NK-92 (cell line): ENCODE data around the gene ZFAND2B.

ENCODE experiments used
- DNase-seq: peaks from one replicate; lab custom pipeline; 2025; ENCODE audit not compliant: unreplicated experiment; lab: John Stamatoyannopoulos, UW

The ZFAND2B gene, protein sequence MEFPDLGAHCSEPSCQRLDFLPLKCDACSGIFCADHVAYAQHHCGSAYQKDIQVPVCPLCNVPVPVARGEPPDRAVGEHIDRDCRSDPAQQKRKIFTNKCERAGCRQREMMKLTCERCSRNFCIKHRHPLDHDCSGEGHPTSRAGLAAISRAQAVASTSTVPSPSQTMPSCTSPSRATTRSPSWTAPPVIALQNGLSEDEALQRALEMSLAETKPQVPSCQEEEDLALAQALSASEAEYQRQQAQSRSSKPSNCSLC

DNA sequence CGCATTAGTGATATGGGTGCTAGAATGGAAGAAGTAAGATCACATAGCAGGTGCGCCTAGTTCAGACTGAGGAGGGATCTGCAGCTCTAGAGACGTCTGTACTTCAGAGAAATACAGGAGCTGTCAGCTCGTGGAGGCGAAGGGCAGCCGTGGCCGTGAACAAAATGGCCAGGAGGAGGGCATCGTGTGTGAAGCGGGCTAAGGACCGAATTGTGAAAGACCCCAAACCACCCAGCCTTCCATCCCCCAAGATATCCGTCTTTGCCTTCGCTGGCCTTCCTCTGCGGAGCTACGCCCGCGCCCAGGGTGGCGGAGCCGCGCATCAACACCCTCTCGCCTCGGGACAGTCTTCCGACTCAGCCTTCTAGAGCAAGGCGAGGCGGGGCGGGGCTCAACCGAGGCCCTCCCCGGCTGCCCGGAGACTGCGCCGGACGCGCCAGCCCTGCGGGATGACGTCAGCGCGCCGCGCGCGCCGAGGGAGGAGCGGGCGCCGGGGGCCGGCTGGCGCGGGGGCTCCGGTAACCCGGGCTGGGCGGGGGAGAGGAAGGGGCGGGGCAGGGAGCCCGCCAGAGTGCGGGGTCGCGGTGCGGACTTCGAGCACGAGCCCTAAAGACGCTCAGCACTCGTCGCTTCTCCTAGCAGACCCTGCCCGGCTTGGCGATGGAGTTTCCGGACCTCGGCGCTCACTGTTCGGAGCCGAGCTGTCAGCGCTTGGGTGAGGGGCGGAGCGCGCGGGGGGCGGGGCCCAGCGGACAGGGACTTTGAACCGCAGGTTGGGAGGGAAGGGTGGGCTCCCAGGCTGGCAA is at the start of gene ZFAND2B:
Gene ZFAND2B, plus strand, starts transcription at position 455 of the 806 bp plus-strand sequence. Its CDS starts 206 bp downstream, at position 661.
- peak; percentile 67 for DNase-seq

DNA sequence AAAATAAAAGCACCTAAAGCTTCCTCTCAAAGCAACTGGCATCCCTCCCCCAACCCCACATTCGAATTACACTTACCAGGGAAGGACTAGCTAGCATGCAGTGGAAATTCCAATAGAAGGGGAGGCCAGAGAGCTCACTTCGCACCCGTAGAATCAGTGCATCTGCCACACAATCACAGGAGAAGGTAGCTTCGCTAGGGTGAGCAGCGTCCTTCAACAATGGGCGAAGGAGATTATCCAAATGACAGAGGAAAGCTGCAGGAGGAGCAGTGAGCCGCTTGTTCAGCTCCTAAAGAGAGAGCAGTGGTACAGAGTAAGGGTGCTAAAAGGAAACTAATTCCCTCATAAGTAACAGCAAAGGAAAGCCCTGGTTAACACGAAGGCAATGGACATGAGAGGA is 49.2 kb upstream of the ZFAND2B start:
- no peak for DNase-seq

DNA sequence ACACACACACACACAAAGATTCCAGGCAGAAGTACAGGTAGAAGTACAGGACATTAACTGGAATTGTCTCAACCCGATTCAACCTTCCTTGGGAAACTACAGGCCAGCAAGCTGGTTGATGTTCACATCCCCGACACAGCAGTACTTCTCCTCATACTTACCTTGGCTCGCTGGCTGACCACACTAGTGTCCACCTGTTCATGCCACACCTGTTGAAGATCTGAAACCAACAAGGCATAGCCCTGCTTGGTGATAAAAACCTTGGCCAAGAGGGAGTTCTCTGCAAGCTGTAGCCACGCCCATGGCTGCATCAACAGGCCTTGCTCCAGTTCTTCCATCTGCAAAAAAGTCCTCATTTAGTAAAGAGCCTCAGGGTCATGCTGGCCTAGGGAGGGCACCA is 48.6 kb upstream of the ZFAND2B start:
- no peak for DNase-seq

DNA sequence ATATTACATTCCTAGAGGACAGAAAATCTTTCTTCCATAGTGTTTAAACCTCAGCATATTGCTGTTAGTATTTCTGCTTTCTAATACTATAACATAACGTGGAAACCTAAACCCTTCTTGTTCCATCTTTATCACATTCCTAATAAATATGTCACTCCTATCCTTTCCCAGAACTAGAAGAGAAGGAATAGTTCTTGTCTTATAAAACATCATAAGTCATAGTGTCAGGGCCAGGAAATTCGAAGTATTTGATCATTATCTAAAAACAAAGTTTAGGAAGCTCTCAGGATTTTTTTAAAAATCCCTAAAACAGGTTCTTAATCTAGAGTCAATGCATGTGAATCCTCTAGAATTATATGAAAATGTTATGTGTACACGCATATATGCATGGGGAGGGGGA is 48.0 kb upstream of the ZFAND2B start:
- DNase-seq = no peak

DNA sequence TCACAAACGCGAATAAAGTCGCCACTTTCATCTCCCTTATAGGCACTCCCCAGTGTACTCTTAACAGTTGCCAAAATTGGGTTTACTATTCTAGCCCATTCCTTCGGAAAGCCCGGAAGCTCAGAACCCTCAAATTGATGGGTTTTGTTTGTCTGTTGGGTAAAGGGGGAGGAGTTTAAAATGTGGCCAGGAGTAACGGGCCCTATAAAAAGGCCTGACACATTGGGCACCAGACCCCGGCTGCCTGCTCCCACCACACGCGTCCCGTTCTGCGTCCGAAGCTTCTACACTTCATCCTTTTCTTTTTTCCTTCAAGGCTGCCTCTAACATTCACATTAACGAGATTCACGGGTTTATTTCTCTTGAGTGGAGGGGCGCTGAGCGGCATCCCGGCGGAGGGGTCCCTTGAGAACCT is 46.8 kb upstream of the ZFAND2B start:
- DNase-seq = no peak

DNA sequence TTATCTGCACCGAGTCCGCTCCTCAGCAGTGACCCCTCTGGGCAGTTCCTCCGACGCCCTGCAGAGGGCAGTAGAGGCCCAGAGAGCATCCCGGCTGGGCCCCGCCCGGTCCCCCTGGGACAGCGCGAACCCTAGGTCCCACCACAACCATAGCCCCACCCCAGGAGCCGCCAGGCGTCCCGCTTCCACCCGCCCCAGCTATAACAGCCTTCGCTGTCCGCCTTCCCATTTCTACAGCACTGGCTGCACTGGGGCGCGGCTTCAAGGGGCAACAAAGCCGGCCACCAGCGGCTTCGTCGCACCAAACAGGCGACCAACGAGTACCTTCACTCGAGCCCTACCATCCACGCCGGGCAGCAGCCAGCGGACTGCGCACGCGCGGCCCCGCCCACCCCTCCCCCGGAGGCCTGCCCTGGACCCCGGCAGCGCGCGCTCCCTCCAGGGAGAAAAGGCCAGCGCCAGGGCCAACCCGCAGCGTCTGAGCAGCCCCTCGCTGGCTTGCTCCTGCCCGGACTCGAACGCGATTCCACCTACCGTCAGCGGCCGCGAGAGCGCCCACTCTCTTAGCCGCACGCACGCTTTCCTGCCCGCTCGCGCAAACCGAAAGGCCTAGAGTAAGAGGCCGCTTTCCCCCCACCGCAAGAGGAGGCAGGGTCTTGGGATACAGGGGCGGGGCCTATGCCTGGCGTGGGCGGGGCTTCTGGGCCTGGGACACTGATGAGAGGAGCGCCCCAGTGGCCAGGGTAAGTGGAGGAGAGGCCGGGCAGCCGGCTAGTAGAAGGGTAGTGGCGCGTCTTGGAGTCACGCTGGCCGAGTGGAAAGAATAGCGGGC is 46.2 kb upstream of the ZFAND2B start, which contains the start of gene NHEJ1:
Gene NHEJ1, minus strand, starts transcription at position 630 of the 832 bp plus-strand sequence. CDS start 2,453 bp downstream, outside the sequence.
- peak; percentile 36 for DNase-seq

DNA sequence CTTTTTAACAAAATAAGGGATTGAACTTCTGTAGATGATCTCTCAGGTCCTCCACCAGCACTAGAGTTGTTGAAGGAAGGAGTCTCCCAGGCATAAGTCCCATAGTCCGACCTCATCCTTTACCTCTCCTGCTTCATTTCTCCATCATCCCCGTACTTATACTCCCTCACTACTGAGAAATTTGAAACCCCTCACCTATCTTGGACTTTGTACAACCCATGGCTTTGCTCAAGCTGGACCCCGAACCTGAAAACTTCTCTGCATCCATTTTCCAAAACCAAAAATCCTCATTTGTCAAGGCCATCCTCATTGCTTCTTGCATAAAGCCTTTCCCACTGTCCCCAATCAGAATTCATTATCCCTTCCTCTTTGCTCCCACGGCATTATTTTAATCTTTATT is 45.5 kb upstream of the ZFAND2B start:
- no peak for DNase-seq

DNA sequence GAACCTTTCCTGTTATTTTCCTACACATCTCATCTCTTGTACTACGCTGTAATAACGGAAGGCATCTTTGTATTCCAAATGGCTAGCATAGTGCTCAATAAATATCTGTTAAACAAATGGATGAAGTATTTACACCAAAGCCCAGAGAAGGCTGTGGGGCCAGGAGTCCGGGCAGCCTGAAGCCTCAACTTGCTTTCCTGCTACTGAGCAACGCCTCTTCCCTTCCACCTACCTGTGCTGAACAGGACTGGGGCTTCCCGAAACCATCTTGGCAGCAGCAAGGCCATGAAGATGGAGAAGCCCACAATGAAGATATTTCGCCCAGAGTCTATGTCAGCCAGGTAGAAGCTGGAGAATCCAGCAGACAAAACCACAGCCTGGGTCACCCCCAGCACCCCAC is 43.4 kb upstream of the ZFAND2B start:
- DNase-seq = no peak

DNA sequence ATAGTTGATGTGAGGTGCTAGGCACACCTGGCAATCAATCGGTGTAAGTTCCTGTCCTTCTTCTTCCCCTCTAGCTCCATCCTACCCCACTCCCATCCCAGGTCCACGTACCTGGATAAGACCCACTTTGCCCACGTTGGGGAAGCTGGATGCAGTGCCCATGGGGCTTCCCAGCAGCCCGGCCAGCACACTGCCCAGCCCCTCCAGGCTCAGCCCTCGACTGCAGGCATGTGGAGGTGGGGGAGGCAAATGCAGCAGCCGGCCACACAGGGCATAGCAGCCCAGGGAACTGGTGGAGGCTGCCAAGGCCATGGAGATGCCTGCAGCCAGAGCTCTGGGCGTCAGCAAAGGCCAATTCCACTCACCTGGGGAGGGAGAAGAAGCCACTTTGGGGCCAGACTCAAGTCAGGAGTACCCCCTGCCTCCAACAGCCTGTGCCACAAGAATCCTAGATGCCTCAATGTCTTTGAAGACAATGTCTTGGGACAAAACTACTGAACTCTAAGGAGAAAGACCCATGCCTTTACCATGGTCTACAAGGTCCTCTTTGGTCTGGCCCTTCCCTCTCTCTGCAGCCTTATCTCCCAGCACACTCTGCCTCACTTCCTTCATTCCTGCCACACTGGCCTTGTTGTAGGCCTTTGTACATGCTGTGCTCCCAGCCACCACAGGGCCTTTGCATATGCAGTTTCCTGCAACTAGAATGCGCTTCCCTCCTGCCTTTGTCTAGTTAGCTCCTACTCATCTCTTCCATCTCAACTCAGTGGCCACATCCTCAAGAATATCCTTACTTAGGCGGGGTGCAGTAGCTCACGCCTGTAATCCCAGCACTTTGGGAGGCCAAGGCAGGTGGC is 41.3 kb upstream of the ZFAND2B start:
- DNase-seq = no peak

DNA sequence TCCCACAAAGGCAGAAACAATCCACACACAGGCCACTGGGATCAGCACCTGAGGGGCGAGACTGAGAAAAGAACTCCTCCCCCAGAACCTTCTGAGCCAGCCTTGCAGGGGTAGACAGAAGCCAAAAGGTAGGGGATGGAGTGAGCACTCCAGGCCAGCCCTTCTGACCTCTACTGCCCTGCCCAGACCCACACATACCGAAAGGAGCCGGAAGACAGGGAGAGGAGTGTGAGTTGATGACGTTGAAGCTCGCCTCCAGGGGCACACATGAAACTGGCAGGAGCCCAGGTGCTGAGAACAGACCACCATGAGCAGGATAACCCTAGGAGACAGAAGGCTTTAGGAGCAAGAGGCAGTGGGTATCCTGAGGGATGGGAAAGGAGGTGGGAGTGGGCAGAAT is 38.6 kb upstream of the ZFAND2B start:
- no peak for DNase-seq

DNA sequence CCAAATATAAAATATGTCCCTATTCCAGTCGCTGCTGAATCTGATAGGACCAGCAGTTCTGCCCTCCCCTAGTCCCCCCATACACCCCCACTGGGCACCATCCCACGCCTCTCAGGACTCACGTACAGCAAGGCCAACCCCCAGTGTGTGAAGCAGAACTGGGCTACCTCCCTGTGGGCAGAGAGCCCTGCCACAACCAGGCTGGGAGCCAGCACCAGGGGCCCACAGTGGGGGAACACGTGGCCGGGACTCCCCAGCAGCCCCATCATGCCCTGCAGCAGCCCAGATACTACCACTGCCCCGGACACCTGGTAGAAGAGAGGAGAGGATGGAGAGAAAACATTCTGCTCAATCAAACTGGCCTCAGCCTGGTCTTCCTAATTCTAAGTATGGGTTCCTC is 38.1 kb upstream of the ZFAND2B start:
- no peak for DNase-seq

DNA sequence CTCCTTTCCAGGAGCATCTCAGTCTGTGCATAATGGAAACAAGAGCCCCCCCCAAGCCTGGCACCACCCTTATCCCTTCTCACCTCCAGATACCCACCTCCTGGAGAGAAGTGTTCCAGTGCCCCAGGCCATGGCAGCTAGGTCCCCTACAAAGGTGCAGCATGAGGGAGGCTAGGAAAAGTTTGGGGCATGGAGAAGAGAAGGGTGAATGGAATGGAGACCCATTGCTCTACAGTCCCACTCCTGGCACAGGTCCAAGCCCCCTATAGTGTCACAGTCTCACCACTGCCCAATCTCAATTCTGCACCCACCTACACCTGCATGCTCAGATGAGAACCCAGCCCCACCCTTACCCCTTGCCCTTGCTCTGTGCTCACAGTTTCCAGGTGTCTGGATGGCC is 37.6 kb upstream of the ZFAND2B start:
- DNase-seq = no peak

DNA sequence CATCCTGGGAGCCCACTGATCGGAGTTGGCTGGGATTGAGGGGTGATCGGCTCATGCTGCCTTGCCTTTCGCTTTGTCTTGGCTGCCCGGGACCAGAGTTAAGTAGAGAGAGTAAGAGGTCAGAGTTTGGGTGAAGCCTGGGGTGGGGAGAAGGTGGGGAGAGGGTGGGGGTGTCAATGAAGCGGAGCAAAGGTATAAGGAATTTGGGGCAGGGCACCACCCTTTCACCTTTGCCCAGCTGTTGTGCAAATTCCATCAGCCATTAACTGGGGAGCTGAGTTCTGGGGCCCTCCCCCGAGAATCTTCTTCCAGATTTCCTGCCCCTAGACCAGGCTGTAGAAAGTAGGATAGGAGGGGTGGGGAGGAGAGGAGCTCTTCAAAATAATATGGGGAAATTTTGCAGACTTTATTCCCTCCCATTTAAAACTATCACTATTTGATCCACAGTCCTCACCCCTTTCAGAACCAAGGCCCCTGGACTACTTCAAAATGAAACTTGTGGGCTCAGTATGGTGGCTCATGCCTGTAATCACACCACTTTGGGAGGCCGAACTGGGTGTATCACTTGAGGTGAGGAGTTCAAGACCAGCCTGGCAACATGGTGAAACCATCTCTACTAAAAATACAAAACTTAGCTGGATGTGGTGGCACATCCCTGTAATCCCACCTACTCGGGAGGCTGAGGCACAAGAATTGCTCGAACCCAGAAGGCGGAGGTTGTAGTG is 36.5 kb upstream of the ZFAND2B start, which contains the start of gene SLC23A3:
Gene SLC23A3, minus strand, starts transcription at position 100 of the 725 bp plus-strand sequence. Its CDS starts 45 bp downstream, at position 55.
- no peak for DNase-seq

DNA sequence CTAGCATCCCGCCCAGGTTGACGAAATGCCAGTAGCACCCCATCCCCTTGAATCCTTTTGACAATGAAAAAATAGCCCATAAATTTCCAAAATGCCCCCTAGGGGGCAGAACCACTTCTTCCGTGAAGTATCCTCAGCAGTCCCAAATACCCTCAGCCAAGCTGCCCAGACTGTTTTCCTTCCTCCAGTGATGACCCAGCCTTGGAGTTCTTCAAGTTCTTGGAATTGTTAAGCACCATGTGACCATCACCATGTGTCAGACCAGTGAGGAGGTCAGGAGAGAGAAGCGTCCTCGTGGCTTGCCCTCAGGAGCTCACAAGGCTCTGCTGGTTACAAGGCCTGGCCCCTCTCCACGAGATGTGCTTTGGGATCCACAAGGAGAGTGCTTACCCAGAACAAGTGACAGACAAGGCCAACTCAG is 35.3 kb upstream of the ZFAND2B start:
- no peak for DNase-seq

DNA sequence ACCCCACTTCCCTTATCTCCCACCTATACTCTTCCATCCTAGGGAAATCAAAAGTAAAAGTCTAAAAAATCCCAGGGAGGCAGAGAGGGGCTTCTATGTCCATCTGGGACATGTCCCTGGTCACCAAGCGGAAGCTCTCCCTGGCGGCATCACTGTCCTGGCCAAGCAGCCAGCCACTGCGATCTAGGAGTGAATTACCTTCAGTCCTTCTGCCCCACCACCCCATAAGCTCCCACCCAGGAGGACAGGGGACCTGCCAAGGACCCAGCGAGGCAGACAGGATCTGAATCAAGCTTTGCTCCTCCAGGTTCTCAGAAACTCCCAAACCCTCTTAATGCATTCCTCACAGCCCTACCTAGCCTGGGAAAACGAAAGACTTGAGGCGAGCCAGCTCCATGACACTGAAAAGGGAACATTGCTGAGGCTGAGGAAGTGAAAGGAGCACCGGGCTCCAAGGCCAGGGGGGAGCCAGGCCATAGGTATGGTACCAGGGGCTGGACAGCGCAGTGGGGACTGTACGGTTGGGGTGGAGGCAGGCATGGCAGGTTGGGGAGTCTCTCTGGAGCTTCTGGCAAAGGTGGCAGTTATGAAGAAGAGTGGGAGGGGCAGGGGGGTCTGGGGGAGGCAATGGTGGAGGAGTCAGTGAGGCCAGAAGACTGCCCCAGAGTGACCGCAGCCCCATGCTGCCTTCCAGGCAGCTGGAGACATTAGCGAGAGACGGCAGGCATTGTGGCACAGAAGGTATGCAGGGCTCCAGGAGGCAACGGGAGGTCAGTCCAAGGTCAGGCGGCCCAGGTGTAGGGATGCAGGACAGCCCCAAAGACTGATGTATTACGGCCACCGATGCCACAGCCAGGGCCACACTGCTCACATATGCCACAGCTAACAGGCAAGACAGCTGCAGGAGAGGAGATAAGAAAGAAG is 34.1 kb upstream of the ZFAND2B start:
- DNase-seq = no peak

DNA sequence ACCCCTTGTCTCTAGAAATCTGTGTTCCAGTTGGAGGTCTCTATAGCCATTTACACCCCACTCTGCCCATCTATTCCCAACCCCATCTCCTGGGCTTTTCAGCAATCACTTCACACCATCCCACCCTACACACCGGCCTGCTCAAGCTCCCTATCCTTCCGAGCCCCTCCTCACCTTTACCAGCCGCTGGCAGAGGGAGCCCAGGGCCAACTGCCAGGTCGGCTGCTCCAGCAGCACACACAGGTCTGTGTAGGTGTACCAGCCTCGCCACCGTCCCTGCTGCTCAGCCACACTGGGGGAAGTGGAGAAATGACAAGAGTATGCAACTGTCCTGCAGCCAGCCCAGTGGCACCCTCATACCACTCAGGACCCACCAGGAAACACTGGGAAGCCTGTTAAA is 33.4 kb upstream of the ZFAND2B start:
- no peak for DNase-seq

DNA sequence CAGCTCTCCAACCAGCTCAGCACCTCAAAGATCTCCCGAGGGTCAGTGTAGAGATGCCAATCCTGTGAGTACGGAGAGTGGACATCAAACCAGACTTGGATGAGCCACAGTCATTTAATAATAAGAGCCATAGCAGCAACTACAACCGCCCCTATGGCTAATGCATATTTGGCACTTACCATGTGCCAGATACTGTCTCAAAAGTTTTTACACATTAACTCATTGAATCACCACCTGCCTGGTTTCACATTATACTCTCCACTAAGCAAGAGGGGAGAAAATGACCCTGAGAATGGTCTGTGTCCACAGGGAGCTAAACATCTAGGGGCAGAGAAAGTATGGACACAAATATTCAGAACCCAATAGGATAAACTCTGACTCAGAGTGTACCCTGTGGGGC is 32.4 kb upstream of the ZFAND2B start:
- DNase-seq = no peak

DNA sequence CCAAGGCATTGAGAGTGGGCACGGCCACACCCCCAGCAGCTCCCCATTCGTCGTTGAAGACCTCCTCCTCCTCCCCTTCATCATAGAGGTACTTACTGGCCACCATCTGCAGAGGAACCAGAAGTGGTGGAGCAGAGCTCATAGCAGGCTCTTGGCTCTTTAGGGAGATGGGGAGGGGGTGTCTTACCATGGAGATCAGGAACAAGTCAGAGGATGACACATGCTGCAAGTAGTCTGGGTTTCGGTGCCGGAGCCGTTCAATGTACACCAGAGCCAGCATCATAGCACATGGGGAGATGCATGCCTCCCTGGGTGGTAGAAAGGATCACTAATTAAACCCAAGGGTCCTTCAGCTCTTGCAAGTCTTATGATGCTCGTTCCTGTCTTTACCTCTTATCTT is 31.8 kb upstream of the ZFAND2B start:
- no peak for DNase-seq

DNA sequence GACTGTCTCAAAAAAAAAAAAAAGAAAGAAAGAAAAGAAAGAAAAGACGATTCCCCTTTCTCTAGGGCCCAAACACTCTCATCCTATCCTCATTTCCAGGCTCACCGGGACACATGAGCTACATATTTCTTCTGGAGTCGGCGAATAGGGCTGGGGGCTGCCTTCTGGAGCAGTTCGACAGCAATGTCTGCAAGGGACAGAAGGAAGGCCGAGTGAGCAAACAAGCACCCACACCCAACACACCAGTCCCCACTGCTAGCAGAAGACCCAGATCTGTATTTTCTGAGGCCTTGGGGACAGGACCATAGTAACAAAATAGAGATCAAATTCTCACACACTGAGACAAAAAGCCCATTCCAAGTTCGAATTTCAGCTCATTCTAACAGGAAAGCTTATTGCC is 31.1 kb upstream of the ZFAND2B start:
- DNase-seq = no peak
